GM18505 (cell line): ENCODE measurements around the gene FUBP1.
"Not testable (repeated sequence)": the region's sequence is repeated elsewhere in the genome, so short reads cannot be mapped to it uniquely, and the experiment has no call there.

Experiments used
- ATAC-seq: cut with Tn5 transposase; IDR thresholded peaks from one replicate; pipeline ENCODE4 v1.9.1; 2021; ENCODE audit not compliant: unreplicated experiment
- POLR2A ChIP-seq: IDR thresholded peaks from 4 replicates; pipeline ENCODE4 v1.6.1; 2011; ENCODE audit warnings: borderline replicate concordance; ENCODE audit not compliant: insufficient read depth, insufficient read length; ENCODE audit errors: extremely low read depth

Gene FUBP1, protein sequence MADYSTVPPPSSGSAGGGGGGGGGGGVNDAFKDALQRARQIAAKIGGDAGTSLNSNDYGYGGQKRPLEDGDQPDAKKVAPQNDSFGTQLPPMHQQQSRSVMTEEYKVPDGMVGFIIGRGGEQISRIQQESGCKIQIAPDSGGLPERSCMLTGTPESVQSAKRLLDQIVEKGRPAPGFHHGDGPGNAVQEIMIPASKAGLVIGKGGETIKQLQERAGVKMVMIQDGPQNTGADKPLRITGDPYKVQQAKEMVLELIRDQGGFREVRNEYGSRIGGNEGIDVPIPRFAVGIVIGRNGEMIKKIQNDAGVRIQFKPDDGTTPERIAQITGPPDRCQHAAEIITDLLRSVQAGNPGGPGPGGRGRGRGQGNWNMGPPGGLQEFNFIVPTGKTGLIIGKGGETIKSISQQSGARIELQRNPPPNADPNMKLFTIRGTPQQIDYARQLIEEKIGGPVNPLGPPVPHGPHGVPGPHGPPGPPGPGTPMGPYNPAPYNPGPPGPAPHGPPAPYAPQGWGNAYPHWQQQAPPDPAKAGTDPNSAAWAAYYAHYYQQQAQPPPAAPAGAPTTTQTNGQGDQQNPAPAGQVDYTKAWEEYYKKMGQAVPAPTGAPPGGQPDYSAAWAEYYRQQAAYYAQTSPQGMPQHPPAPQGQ

DNA sequence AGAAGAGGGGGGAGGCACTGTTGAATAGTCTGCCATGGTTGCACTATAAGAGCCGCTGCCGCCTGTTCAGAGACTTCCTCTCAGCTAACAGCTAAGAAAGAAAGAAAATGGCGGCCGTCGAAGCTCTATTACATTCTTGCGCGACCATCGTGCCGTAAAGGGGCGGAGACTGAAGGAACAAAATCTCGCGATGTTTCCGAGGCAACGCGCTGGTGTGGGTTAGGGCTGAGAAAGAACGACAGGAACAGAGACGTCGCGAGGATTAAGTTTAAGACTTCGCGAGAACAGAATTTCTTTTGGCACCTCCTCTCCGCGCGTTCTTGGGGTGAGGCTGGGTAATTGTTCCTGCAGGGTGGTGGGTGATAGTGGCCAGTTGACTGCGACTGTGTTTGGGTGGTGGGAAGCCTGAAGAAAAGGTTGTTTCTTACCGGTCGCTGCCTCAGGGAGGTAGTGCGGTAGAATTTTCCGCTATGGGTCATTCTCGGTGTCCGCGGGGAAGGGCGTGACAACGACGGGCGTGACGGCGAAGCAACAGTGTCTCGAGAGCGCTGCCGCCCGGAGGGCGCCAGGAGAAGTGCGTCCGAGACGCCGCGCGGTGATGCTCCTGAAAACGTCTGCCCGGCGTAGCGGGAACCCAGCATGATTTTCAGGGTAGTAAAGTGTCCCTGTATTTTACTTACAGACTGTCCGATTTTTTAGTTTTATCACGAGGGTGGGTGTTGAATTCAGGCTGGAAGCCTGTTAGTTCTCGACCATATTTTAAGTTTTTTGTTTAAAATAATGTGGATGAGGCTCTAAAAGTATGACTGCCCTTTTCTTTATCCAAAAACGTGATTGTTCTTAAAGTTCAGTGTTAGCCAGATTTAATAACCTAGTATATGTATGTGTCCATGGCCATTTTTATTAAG, at the start of gene FUBP1:
FUBP1 (minus strand) TSS at position 104 of the 908 bp plus-strand sequence; CDS start at position 36, 68 bp downstream.
- ATAC-seq = peak; percentile 81

DNA sequence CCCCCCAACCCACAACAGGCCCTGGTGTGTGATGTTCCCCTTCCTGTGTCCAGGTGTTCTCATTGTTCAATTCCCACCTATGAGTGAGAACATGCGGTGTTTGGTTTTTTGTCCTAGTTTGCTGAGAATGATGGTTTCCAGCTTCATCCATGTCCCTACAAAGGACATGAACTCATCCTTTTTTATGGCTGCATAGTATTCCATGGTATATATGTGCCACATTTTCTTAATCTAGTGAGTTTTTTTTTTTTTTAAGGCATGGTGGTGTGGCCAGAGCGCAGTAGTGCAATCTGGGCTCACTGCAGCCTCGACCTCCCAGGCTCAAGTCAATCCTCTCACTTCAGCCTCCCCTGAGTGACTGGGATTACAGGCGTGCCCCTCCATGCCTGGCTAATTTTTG, 42.3 kb upstream of the FUBP1 start:
- ATAC-seq = not testable (repeated sequence)

More for the DNA sequence above, at the start of gene FUBP1:
- TF ChIP-seq POLR2A = peak; percentile 94

DNA sequence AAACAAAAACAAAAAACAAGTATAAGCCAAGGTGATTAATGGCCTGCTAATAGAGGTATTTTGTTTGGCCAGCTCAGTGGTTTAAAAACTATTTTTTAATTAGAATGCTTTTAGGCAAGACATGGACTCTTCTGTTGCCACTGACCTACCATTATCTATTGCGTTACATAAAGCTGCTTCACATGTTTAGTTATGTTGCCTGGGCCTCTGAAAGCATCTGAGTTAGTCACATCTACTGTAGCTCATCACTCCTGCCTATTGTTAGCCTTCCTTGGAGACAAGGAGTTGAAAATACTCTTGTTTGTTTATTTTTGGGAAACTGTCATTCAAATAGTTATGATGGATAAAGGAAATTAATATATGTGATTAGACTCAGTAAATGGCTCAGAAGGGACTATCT, 40.2 kb upstream of the FUBP1 start:
- no peak for ATAC-seq
- no peak for TF ChIP-seq POLR2A

DNA sequence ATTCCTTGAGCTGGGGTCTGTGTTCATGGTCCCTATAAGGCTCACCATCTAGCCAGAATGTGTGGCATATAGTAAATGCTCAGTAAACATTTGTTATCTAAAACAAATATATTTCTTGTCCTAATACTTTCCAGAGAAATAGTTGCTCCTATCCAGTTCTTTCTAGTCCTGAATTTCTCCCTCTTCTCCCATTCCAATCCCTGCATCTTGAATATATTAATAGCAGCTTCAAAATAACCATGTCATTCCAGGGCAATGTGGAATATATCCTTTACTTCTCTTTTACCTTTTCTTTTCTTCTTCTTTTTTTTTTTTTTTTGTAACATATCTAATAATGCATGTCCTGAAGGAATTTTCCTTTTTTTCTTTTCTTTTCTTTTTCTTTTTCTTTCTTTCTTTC, 36.3 kb upstream of the FUBP1 start:
- no peak for TF ChIP-seq POLR2A
- no peak for ATAC-seq

DNA sequence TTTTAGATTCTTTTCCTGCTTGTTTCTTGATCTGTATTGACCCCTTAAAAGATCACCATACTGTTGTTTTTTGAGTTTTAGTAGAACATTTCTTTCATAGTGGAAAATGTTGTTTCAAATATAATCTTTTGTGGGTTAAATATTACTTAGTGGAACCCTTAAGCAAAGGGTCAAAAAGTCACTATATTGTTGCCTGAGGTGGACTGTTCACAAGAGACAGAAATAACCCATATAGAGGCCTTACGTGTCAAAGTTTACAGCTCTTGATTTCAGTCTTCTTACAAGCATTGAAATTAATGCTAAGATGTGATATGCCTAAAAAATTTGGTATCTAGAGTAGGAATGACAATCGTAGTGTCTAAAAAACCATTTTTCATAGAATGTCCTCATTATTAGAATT, 32.2 kb upstream of the FUBP1 start:
- ATAC-seq = no peak
- no peak for TF ChIP-seq POLR2A

DNA sequence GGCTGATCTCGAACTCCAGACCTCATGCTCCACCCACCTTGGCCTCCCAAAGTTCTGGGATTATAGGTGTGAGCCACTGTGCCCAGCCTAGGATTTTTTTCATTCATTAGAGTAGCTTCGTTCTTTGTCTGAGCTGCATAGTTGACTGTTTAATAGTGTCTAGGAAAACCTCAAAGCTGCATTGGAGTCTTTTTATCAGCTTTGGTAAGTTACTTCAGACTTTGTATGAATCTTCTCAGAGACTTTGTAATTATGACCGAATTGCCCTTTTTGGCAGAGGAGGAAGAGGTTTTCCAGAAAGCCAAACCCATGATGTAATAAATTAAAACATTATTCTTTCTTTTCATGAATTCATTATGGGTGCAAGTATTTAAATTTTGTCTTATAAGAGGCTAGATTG, 31.0 kb upstream of the FUBP1 start:
- no peak for ATAC-seq
- no peak for TF ChIP-seq POLR2A

DNA sequence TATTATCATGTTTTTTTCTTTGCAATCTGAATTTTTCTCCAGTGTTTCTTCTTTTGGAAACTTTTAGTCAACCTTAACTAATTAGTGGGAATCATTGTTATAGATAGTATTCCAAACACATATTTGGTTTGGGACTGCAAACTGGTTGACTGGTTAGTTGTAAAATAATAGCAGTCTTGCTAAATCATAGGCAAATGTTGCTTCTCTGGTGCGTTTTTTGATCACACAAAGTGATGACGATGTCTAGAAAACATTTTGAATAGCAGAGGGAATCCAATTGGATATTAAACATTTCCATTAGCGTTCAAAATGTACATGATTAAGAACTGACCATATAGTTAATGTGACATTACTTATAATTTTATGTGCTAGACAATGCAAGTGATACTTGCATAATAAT, 30.4 kb upstream of the FUBP1 start:
- ATAC-seq = no peak
- no peak for TF ChIP-seq POLR2A

DNA sequence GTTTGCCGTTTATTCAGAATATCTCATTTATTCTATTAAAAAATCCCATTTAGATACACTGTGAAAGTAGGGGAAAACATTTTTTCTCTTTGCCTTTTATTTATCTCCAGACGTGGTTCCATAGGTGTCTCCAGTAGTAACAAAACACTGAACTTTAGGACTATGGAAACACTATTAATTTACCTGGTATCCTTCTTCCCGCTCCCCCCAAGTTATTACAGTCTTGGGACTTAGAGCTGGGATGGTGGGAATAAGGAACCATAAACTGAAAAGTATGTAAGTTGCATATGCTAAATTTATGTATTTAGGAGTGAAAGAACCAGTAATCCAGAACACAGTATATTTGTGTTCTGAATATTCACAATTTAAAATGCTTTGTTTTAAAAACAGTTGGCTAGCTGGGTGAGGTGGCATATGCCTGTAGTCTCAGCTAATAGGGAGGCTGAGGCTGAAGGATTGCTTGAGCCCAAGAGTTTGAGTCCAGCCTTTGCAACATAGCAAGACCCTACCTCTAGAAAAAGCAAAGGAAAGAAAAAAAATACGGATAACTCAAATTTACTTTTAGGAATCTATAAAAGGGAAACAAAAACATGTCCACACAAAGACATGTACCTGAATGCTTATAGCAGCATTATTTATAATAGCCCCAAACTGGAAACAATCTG, 28.9 kb upstream of the FUBP1 start:
- no peak for ATAC-seq
- no peak for TF ChIP-seq POLR2A

DNA sequence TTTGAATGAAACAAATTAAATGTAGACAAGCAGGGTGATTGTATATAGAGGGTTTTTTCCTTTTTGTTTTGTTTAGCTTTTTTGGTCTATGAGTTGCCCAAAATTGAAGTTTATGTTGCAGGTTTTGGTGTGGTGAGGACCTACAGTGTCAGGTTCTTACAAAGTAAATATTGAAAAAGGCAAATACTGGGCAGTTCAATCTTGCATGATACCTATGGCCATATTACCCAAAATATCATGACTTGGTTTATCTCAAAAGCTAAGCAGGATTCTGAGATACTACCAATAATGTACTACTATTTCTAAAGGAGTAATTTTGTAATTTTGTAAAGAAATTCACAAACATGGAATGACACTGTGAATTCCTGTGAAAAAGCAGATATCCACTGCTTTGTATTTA, 27.6 kb upstream of the FUBP1 start:
- no peak for TF ChIP-seq POLR2A
- ATAC-seq = no peak

DNA sequence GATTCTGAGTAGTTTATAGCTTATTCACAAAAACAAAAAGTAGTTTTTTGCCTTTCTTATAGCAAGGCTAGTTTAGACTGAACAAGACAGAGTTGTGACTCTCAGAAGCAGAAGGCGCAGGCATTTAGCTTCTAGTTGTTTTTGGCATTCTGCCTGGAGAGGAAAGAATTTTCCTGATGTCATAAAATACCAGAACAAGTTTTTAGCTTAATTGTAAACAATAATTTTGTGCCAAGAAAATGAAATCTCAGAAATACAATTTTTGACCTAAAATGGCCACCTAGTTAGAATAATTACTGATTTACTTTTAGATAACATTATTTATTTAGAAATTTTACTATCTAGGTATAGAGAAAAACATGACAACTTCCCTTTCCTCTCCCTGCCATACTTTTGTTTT, 26.9 kb upstream of the FUBP1 start:
- no peak for ATAC-seq
- no peak for TF ChIP-seq POLR2A

DNA sequence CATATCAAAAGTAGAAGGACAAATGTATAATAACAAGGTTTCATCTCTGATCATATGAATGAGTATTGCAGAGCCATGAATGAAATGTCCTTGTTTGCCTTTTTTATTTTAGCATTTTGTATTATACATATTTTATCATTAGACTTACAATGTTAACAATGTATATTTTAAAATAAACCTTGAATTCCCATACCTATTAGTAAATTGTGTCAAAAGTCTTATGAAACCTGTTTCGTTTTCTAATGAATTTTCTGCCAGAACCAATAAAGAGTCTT, 26.5 kb upstream of the FUBP1 start:
- ATAC-seq = no peak
- TF ChIP-seq POLR2A = no peak

DNA sequence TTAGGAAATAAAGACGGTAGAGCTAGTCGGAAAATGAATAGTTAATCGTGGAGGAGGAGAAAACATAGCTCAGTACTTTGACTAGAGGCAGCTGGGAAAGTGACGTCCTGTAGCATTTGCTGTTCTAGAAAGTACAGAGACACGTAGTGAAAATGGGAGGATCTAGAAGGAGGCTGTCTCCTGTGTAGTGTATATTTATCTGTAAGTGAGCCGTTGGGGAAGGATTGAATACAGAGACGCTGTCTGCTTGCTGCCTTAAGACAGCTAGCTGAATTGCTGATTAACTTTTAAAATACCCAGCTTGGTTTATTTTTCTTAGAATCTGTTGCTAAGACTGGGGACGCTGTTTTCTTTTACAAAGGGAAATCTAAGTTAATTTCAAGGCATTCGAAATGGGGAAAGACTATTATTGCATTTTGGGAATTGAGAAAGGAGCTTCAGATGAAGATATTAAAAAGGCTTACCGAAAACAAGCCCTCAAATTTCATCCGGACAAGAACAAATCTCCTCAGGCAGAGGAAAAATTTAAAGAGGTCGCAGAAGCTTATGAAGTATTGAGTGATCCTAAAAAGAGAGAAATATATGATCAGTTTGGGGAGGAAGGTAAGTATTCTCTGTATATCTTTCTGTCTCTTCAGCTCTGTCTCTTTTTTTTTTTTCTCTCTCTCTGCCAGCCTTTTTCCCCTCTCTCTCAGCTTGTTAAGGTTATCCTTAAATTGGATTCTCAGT, 26.0 kb upstream of the FUBP1 start, which contains the start of gene DNAJB4:
DNAJB4 (plus strand) TSS at position 221 of the 729 bp plus-strand sequence; CDS start at position 393, 172 bp downstream.
- ATAC-seq = peak; percentile 99
- TF ChIP-seq POLR2A = no peak
